DND-41 (cell line): ENCODE data around the gene CLBA1.
"Not testable (repeated sequence)": the region's sequence is repeated elsewhere in the genome, so short reads cannot be mapped to it uniquely, and the experiment has no call there.

Experiments
- ATAC-seq: fragments of 200-7000 bp; cut with Tn5 transposase; 3 replicates; pipeline ENCODE4 v1.9.1; 2021; ENCODE audit warnings: low read depth; ENCODE audit not compliant: insufficient read depth
- DNase-seq: peaks from one replicate; pipeline ENCODE4 v3.0.0-alpha.2; 2020
- H2AFZ ChIP-seq: 2 replicates; pipeline ENCODE4 v1.6.0; 2012; ENCODE audit warnings: low read depth, low read length
- H3K27ac ChIP-seq: 2 replicates; pipeline ENCODE4 v1.5.1; 2012; ENCODE audit warnings: low read length, inconsistent platforms
- H3K27me3 ChIP-seq: fragments of 200-600 bp; sonication (generic); 2 replicates; pipeline ENCODE4 v1.6.0; 2012; ENCODE audit warnings: low read length, mild to moderate bottlenecking, inconsistent platforms; ENCODE audit not compliant: insufficient read depth, poor library complexity
- H3K36me3 ChIP-seq: 2 replicates; pipeline ENCODE4 v1.5.1; 2012; ENCODE audit warnings: low read length, inconsistent platforms; ENCODE audit not compliant: insufficient read depth
- H3K4me1 ChIP-seq: 2 replicates; pipeline ENCODE4 v1.5.1; 2012; ENCODE audit warnings: mild to moderate bottlenecking, low read length; ENCODE audit not compliant: insufficient read depth
- H3K4me2 ChIP-seq: 2 replicates; pipeline ENCODE4 v1.6.0; 2012; ENCODE audit warnings: mild to moderate bottlenecking, moderate library complexity, low read length, inconsistent platforms; ENCODE audit not compliant: insufficient read depth
- H3K4me3 ChIP-seq, 2 experiments: fragments of 200-600 bp in 1 of 2; shearing (Covaris generic) in 1 of 2; 2 replicates each; pipeline ENCODE4 v1.5.1; 2012 to 2016; ENCODE audit warnings: inconsistent platforms in 2 of 2, low read length in 2 of 2, mild to moderate bottlenecking in 2 of 2, low read depth in 1 of 2, moderate library complexity in 1 of 2
- H3K79me2 ChIP-seq: 2 replicates; pipeline ENCODE4 v1.6.0; 2012; ENCODE audit warnings: low read length, inconsistent platforms; ENCODE audit not compliant: insufficient read depth
- H3K9ac ChIP-seq: 2 replicates; pipeline ENCODE4 v1.6.0; 2012; ENCODE audit warnings: low read depth, mild to moderate bottlenecking, inconsistent platforms, low read length, moderate library complexity
- H3K9me3 ChIP-seq: 2 replicates; pipeline ENCODE4 v1.5.1; 2012; ENCODE audit warnings: low read length, moderate library complexity, mild to moderate bottlenecking, inconsistent platforms; ENCODE audit not compliant: insufficient read depth, severe bottlenecking
- H4K20me1 ChIP-seq: 2 replicates; pipeline ENCODE4 v1.6.0; 2012; ENCODE audit warnings: low read length; ENCODE audit not compliant: insufficient read depth
- CTCF ChIP-seq: IDR thresholded peaks from 2 replicates; pipeline ENCODE4 v1.5.1; 2012; ENCODE audit warnings: borderline replicate concordance, low read length, moderate library complexity, mild to moderate bottlenecking; ENCODE audit not compliant: poor library complexity, severe bottlenecking; ENCODE audit errors: extremely low read depth
- EZH2 ChIP-seq: IDR thresholded peaks from 3 replicates; pipeline ENCODE4 v1.6.1; 2012; ENCODE audit warnings: borderline replicate concordance, low read depth, mild to moderate bottlenecking, moderate library complexity, low read length, inconsistent platforms; ENCODE audit not compliant: severe bottlenecking

CLBA1 gene

DNA sequence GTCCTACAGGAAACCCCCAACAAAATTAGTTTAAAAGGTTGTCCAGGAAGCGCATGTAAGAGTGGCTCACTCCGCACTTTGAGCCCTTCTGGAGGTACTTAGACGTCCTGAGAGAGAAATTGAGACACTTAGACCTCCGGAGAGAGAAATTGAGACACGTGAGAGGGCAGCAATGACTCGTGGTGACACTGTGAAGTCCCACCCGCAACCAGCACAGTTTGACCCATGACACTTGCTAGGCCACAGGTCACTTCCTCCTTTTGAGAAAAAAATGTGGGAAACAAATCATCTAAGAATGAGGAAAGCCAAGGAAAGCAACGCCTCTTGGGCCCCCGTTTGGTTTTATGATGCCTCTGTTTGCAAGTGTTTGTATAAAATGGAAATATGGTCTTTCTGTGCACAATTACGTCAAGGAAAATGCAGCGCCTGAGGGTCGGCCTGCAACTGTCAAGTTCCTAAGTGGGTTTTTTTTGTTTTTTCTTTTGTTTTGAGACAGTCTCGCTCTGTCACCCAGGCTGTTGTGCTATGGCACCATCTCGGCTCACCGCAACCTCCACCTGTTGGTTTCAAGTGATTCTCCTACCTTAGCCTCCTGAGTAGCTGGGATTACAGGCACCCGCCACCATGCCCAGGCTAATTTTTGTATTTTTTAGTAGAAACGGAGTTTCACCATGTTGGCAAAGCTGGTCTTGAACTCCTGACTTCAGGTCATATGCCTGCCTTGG is 48.9 kb downstream of the CLBA1 start:
- Histone ChIP-seq H3K36me3 (no peaks in the 10 kb centered on the region), H3K4me1 (no peaks in the 10 kb centered on the region), H2AFZ (no peak overlapping the region), H4K20me1 (no peaks in the 10 kb centered on the region), H3K9me3 (no peaks in the 10 kb centered on the region), H3K4me3 (no peak overlapping the region), H3K27ac (no peak overlapping the region), H3K27me3 (no peaks in the 10 kb centered on the region), H3K79me2 (no peaks in the 10 kb centered on the region), H3K9ac (no peak overlapping the region), H3K4me2 (no peak overlapping the region)
- ATAC-seq (no peak), DNase-seq (no peak)
- no peak for TF ChIP-seq CTCF
- TF ChIP-seq EZH2 = no peak

DNA sequence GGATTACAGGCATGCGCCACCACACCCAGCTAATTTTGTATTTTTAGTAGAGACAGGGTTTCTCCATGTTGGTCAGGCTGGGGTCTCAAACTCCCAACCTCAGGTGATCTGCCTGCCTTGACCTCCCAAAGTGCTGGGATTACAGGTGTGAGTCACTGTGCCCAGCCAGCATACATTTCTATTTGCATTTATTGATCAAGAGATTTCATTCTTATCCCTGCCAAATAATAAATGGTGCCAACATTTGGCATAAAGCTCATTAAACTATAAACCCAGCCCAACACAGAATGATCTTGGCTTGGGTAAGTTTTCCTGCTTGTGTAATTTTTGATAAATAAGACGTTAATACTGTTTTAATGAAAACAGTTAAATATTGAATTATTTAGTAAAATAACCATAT is 50.0 kb downstream of the CLBA1 start:
- H3K36me3 ChIP-seq, H3K27ac ChIP-seq, ATAC-seq, H3K27me3 ChIP-seq, H3K4me1 ChIP-seq, H3K9ac ChIP-seq, H3K4me3 ChIP-seq, H3K79me2 ChIP-seq, H4K20me1 ChIP-seq, DNase-seq, H2AFZ ChIP-seq, H3K4me2 ChIP-seq, H3K9me3 ChIP-seq: not testable (repeated sequence)

DNA sequence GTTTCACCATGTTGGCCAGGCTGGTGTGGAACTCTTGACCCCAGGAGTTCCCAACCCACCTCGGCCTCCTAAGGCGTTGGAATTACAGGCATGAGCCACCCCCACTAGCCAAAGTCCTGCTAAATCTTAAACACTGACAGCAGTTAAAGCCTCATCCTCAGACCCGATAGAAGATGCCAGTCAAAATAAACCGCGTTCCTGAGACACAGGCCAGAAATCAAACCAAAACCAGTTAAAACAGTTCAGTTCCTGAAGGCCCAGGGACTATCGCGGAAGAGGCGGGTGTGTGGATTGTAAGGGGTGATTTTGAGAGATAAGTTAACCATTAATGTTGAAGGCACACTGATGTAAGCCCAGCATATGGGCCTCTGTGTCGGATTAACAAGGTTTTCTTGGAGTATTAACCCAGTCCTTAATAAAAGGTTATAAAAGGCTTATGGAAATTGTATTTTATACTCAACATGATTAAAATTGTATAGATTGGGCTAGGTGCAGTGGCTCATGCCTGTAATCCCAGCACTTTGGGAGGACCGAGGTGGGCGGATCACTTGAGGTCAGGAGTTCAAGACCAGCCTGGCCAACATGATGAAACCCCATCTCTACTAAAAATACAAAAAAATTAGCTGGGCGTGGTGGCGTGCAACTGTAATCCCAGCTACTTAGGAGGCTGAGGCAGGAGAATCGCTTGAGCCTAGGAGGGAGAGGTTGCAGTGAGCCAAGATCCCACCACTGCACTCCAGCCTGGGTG is 54.0 kb downstream of the CLBA1 start:
- H3K27ac ChIP-seq = no peak overlapping the region
- no peak overlapping the region for H3K9ac ChIP-seq
- peaks cover 8% of the 10 kb centered on the region for H3K27me3 ChIP-seq
- H3K9me3 ChIP-seq = no peaks in the 10 kb centered on the region
- DNase-seq (no peak), ATAC-seq (no peak)
- no peak overlapping the region for H2AFZ ChIP-seq
- H3K79me2 ChIP-seq = no peaks in the 10 kb centered on the region
- H3K4me1 ChIP-seq = no peaks in the 10 kb centered on the region
- no peak overlapping the region for H3K4me3 ChIP-seq
- H3K4me2 ChIP-seq = no peak overlapping the region
- no peaks in the 10 kb centered on the region for H3K36me3 ChIP-seq
- H4K20me1 ChIP-seq = no peaks in the 10 kb centered on the region
- TF ChIP-seq EZH2 = no peak
- TF ChIP-seq CTCF = no peak
